Fibroblast of lung (primary cell): ENCODE measurements around the gene GREM2. TPM values are rescaled to one million over a fixed set of nuclear protein-coding genes. Genes with fewer than 3 reads are reported as not detected.

ENCODE experiments used
- DNase-seq, 2 donors: peaks; one replicate each; pipeline versions ENCODE4 v3.0.0 to v3.0.0-alpha.2; 2010; ENCODE audit warnings: low read depth in 2 of 2
- H2AFZ ChIP-seq: 2 replicates; pipeline ENCODE4 v1.5.1; 2012; ENCODE audit warnings: low read length, control low read depth, inconsistent platforms
- H3K27ac ChIP-seq: 2 replicates; pipeline ENCODE4 v1.5.1; 2011; ENCODE audit warnings: low read length, control low read depth; ENCODE audit not compliant: insufficient read depth
- H3K27me3 ChIP-seq: 2 replicates; pipeline ENCODE4 v1.5.1; 2011; ENCODE audit warnings: mild to moderate bottlenecking, low read length; ENCODE audit not compliant: control insufficient read depth, insufficient read depth
- H3K36me3 ChIP-seq: 2 replicates; pipeline ENCODE4 v1.5.1; 2011; ENCODE audit warnings: low read length; ENCODE audit not compliant: control insufficient read depth, insufficient read depth
- H3K4me1 ChIP-seq: 2 replicates; pipeline ENCODE4 v1.5.1; 2011; ENCODE audit warnings: low read length; ENCODE audit not compliant: control insufficient read depth, insufficient read depth; ENCODE audit errors: extremely low read depth
- H3K4me2 ChIP-seq: 2 replicates; pipeline ENCODE4 v1.5.1; 2011; ENCODE audit warnings: low read length, control low read depth; ENCODE audit not compliant: insufficient read depth; ENCODE audit errors: extremely low read depth
- H3K4me3 ChIP-seq, 4 experiments: fragments of 200-600 bp in 1 of 4; sonication (generic) in 1 of 4; replicated peaks in 1 of 4; 2 replicates each; pipeline ENCODE4 v1.5.1; 2011 to 2016; ENCODE audit warnings: low read length in 4 of 4, low read depth in 3 of 4, mild to moderate bottlenecking in 3 of 4, control low read depth in 2 of 4, inconsistent platforms in 1 of 4, mixed read lengths in 1 of 4; ENCODE audit not compliant: insufficient read depth in 1 of 4; ENCODE audit errors: control extremely low read depth in 1 of 4
- H3K79me2 ChIP-seq: 2 replicates; pipeline ENCODE4 v1.5.1; 2012; ENCODE audit warnings: mild to moderate bottlenecking, low read length, inconsistent platforms; ENCODE audit not compliant: control insufficient read depth, insufficient read depth
- H3K9ac ChIP-seq: 2 replicates; pipeline ENCODE4 v1.5.1; 2011; ENCODE audit warnings: mild to moderate bottlenecking, low read length, control low read depth; ENCODE audit not compliant: insufficient read depth
- H3K9me3 ChIP-seq: 2 replicates; pipeline ENCODE4 v1.5.1; 2012; ENCODE audit warnings: low read depth, low read length; ENCODE audit not compliant: control insufficient read depth, insufficient read depth
- H4K20me1 ChIP-seq: 2 replicates; pipeline ENCODE4 v1.5.1; 2011; ENCODE audit warnings: low read length; ENCODE audit not compliant: control insufficient read depth, insufficient read depth; ENCODE audit errors: extremely low read depth
- EZH2 ChIP-seq: IDR thresholded peaks from 2 replicates; pipeline ENCODE4 v1.5.1; 2012; ENCODE audit warnings: low read length, control low read depth, mild to moderate bottlenecking; ENCODE audit errors: missing control alignments
- polyA plus RNA-seq, 2 donors: library from polyadenylated mRNA; depleted of rRNA in 1 of 2; stranded (reverse) in 1 of 2; unstranded in 1 of 2; fragments of >200 nt; gene quantifications; 2 replicates each; pipeline ENCODE4 v1.2.1, GENCODE V29; 2011 to 2012; ENCODE audit warnings: missing spikeins in 1 of 2
- total RNA-seq: library from RNA; depleted of rRNA; stranded (reverse); fragments of >200 nt; gene quantifications from 2 replicates; pipeline ENCODE4 v1.2.1, GENCODE V29; 2014
- TF ChIP-seq, protein P1 (sequence below), 2 donors: IDR thresholded peaks in 1 of 2; conservative IDR thresholded peaks in 1 of 2; 1 replicate in 1 of 2; 2 replicates in 1 of 2; pipeline ENCODE4 v1.5.1; 2011 to 2012; ENCODE audit warnings: low read length in 2 of 2, control low read depth in 1 of 2, inconsistent platforms in 1 of 2, low read depth in 1 of 2, mild to moderate bottlenecking in 1 of 2

Gene GREM2
- total and polyA plus RNA-seq, 2 donors (not counting 1 experiment from before 2014, with no cell fraction given), result 6.9 to 21.1 TPM

DNA sequence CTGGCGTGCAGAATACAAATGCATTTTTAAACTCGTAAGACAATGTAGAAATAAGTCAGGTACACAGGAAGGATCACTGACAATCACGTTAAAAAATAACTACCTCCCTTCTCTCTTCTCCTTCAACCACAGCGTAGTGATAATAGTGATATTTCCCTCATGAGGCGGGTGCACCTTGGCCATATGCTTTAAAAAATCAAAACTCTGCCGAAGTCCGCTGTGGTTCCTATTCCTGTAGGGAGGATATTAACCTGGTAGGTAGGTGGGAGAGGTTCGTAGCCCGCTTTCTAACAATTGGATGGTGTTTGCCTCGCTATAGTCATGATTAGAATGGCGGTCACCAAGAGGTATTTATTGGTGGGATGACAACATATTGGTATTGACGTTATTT, 732 bp downstream of the GREM2 start:
- Histone ChIP-seq H3K27me3 (no peaks in the 10 kb centered on the region), H4K20me1 (no peaks in the 10 kb centered on the region), H3K36me3 (no peaks in the 10 kb centered on the region), H3K27ac (no peak overlapping the region), H3K9ac (no peak overlapping the region), H3K4me2 (peak overlapping the region; percentile 90), H3K4me1 (no peaks in the 10 kb centered on the region), H3K9me3 (no peaks in the 10 kb centered on the region), H3K4me3 (peak overlapping the region; percentile 83 to 98 (median 90)), H3K79me2 (peaks cover 12% of the 10 kb centered on the region), H2AFZ (peak overlapping the region; percentile 98)
- TF ChIP-seq, protein P1, sequence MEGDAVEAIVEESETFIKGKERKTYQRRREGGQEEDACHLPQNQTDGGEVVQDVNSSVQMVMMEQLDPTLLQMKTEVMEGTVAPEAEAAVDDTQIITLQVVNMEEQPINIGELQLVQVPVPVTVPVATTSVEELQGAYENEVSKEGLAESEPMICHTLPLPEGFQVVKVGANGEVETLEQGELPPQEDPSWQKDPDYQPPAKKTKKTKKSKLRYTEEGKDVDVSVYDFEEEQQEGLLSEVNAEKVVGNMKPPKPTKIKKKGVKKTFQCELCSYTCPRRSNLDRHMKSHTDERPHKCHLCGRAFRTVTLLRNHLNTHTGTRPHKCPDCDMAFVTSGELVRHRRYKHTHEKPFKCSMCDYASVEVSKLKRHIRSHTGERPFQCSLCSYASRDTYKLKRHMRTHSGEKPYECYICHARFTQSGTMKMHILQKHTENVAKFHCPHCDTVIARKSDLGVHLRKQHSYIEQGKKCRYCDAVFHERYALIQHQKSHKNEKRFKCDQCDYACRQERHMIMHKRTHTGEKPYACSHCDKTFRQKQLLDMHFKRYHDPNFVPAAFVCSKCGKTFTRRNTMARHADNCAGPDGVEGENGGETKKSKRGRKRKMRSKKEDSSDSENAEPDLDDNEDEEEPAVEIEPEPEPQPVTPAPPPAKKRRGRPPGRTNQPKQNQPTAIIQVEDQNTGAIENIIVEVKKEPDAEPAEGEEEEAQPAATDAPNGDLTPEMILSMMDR (conservative IDR thresholded peaks at IDR 0.05 in 1 of 2, IDR thresholded peaks at IDR 0.05 in 1 of 2; ENCODE audit: low read depth in 1 of 2, low read length in 2 of 2), result no peak
- DNase-seq, result no peak

DNA sequence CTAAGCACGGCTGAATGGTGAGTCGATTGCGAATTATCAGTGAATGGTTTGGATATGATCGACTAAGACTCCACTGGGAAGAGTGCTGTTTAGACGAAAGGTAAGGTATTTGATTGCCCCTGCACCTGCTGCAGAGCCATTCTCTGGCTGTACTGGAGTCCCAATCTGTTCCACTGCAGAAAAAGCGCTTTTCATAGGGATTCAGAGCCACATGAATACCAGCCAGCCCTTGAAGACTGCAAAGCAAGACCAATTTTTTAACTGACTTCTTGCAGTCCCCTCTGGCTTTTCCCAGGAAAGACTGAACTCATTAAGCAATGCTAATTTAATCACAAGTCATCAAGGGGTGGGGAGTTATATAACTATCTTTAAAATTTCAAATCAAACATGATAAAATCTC, 1.3 kb downstream of the GREM2 start:
- no peak for DNase-seq
- Histone ChIP-seq H3K9ac (no peak overlapping the region), H4K20me1 (no peaks in the 10 kb centered on the region), H3K27ac (no peak overlapping the region), H3K4me2 (peak overlapping the region; percentile 71), H3K36me3 (no peaks in the 10 kb centered on the region), H3K9me3 (no peaks in the 10 kb centered on the region), H3K4me3 (peak overlapping the region in 3 of 4 experiments; percentile 59 to 89 (median 83)), H2AFZ (no peak overlapping the region), H3K79me2 (peaks cover 12% of the 10 kb centered on the region), H3K27me3 (no peaks in the 10 kb centered on the region), H3K4me1 (no peaks in the 10 kb centered on the region)
- TF ChIP-seq, protein P1 (conservative IDR thresholded peaks at IDR 0.05 in 1 of 2, IDR thresholded peaks at IDR 0.05 in 1 of 2; ENCODE audit: low read depth in 1 of 2, low read length in 2 of 2), result no peak
- TF ChIP-seq EZH2, result no peak

DNA sequence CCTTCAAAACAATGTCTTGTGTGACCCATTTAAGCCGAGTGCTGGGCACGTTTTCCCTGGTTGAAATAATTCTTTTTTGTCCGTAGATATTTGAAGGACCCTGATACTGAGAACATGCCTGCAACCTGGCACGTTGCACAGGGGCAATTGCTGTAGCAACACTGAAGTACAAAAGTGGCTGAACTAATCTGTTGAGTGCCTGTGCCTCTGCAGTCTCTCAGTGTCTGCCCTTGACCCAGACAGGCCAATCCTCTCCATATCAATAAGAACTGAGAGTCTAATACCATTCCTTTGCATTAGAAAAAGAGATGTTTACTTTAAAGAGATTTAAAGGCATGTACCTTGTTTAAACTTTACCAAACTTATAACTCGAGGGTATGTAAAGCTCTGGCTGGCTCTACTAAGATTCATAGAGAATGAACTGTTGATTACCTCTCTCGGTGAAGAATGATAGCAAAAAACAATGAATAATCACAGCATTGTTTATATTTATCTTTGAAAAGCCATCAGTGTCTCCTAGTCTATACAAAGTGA, 2.4 kb downstream of the GREM2 start:
- Histone ChIP-seq H3K79me2 (peaks cover 12% of the 10 kb centered on the region), H3K4me1 (no peaks in the 10 kb centered on the region), H3K36me3 (no peaks in the 10 kb centered on the region), H3K4me3 (peak overlapping the region in 3 of 4 experiments; percentile 8 to 89 (median 83)), H2AFZ (no peak overlapping the region), H4K20me1 (no peaks in the 10 kb centered on the region), H3K27ac (no peak overlapping the region), H3K9ac (no peak overlapping the region), H3K27me3 (no peaks in the 10 kb centered on the region), H3K9me3 (no peaks in the 10 kb centered on the region), H3K4me2 (peak overlapping the region; percentile 6)
- no peak for DNase-seq
- TF ChIP-seq, protein P1 (conservative IDR thresholded peaks at IDR 0.05 in 1 of 2, IDR thresholded peaks at IDR 0.05 in 1 of 2; ENCODE audit: low read depth in 1 of 2, low read length in 2 of 2), result no peak
- no peak for TF ChIP-seq EZH2
